Activated CD8-positive, alpha-beta T cell treated with anti-CD3 and anti-CD28 coated beads for 36 hours (primary cell): ENCODE results near the gene GADD45B. TPM values are rescaled to one million over a fixed set of nuclear protein-coding genes. Genes with fewer than 3 reads are reported as not detected.

Experiments used
- ATAC-seq: fragments of 200-7000 bp; cut with Tn5 transposase; one replicate; pipeline ENCODE4 v1.10.0; 2021; ENCODE audit warnings: mild to moderate bottlenecking, moderate library complexity
- CTCF ChIA-PET: fragments of 350-600 bp; sonication (Branson Sonifier 250); formaldehyde crosslinking; loops from one replicate; lab custom pipeline; 2021; ENCODE audit warnings: antibody characterized with exemption; lab: Charles Lee
- POLR2A ChIA-PET: fragments of 350-600 bp; sonication (Branson Sonifier 250); formaldehyde crosslinking; loops from one replicate; lab custom pipeline; 2021; ENCODE audit warnings: antibody characterized with exemption; lab: Charles Lee
- DNase-seq: peaks from one replicate; pipeline ENCODE4 v3.0.0-alpha.2; 2020
- H3K27ac Mint-ChIP-seq: one replicate; pipeline ENCODE4 v1.8.0; 2021; ENCODE audit warnings: mild to moderate bottlenecking, mixed read lengths
- H3K27me3 Mint-ChIP-seq: one replicate; pipeline ENCODE4 v1.8.0; 2021; ENCODE audit warnings: mixed read lengths
- H3K36me3 Mint-ChIP-seq: one replicate; pipeline ENCODE4 v1.8.0; 2021; ENCODE audit warnings: low read depth, mixed read lengths
- H3K4me1 Mint-ChIP-seq: one replicate; pipeline ENCODE4 v1.8.0; 2021; ENCODE audit warnings: low read depth, mixed read lengths
- H3K4me3 Mint-ChIP-seq: one replicate; pipeline ENCODE4 v1.8.0; 2021; ENCODE audit warnings: mild to moderate bottlenecking, moderate library complexity, mixed read lengths
- H3K9me3 Mint-ChIP-seq: one replicate; pipeline ENCODE4 v1.8.0; 2021; ENCODE audit warnings: mixed read lengths
- intact Hi-C: fragments of 100-400 bp; cut with micrococcal nuclease; formaldehyde crosslinking; loops from one replicate; pipeline ENCODE4 v1.10.0; 2022
- total RNA-seq, 2 experiments: library from RNA; stranded (reverse); gene quantifications; one replicate each; pipeline ENCODE4 v1.2.3, GENCODE V29; 2021
- TF ChIP-seq, protein P1 (sequence below): fragments of 200-600 bp; IDR thresholded peaks from one replicate; pipeline ENCODE4 v1.8.0; 2022; ENCODE audit warnings: antibody characterized with exemption, mild to moderate bottlenecking

GADD45B gene
- total RNA-seq, 2 experiments from 2014 or later, result 98.3 to 102 TPM

DNA sequence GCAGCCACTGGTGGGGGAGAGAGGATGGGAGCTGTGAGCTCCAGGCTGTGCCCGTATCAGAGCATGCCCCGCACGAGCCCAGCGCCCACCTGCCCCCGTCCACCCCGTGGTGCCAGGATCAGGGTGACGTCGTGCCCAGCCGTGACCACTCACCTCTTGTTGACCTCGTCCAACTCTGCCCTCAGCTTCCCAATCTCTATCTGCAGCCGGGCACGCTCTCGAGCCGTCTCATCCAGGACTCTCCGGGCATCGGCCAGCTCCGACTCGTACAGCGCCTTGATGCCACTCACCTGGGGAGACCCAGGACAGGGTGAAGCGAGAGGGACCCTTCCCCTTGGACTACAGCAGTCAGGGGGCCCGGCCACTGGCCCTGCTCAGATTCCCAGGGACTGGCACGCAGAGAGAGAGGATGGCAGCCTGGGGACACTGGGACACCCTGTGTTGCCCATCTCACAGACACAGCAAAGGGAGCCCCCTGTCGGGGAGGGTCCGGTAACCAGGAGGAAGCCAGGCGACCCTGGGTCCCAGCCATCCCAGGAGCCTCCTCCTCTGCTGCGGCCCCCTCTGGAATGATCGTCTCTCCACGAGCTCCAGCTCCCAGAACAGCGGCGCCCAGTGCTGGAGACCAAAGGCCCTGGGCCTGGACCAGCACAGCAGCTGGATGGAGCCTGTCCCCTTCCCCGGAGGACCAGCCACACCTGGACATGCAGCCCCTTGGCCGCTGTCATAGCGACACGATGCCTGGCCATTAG is 31.5 kb upstream of the GADD45B start:
- H3K36me3 Mint-ChIP-seq, result peaks cover 23% of the 10 kb centered on the region
- H3K27ac Mint-ChIP-seq, result no peak overlapping the region
- H3K9me3 Mint-ChIP-seq, result no peaks in the 10 kb centered on the region
- CTCF ChIA-PET, result interaction anchor here (0.9 kb wide), 1 partner anchor 193 kb away, joined by 3 read pairs; no protein-coding TSS in a partner anchor
- DNase-seq (no peak), ATAC-seq (no peak)
- H3K4me3 Mint-ChIP-seq, result no peak overlapping the region
- H3K4me1 Mint-ChIP-seq, result peaks cover 19% of the 10 kb centered on the region
- POLR2A ChIA-PET, result interaction anchor here (1.2 to 1.7 kb wide), 3 partner anchors 9 to 13 kb away, joined by 3 to 4 read pairs (median 3); no protein-coding TSS in a partner anchor
- TF ChIP-seq, protein P1, sequence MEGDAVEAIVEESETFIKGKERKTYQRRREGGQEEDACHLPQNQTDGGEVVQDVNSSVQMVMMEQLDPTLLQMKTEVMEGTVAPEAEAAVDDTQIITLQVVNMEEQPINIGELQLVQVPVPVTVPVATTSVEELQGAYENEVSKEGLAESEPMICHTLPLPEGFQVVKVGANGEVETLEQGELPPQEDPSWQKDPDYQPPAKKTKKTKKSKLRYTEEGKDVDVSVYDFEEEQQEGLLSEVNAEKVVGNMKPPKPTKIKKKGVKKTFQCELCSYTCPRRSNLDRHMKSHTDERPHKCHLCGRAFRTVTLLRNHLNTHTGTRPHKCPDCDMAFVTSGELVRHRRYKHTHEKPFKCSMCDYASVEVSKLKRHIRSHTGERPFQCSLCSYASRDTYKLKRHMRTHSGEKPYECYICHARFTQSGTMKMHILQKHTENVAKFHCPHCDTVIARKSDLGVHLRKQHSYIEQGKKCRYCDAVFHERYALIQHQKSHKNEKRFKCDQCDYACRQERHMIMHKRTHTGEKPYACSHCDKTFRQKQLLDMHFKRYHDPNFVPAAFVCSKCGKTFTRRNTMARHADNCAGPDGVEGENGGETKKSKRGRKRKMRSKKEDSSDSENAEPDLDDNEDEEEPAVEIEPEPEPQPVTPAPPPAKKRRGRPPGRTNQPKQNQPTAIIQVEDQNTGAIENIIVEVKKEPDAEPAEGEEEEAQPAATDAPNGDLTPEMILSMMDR, result no peak
- intact Hi-C loops, result no loop called here
- no peaks in the 10 kb centered on the region for H3K27me3 Mint-ChIP-seq

DNA sequence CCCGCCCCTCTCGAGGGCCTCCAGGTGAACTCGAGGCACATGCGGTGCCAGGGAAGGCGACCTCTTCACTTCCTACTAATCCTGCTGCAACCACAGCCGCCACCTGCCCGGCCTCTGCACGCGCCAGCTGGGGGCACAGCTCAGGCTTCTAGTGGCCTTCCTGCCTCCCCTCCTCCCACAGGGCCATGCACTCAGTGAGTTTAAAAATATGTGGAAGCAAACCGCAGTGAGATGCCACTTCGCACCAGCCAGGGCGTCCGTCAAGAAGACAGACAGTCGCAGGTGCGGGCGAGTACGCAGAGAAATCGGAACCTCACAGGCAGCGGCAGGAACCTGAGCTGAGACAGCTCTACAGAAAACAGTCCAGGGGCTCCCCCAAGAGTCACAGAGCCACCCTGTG is 29.5 kb upstream of the GADD45B start:
- intact Hi-C loops, result no loop called here
- ATAC-seq, result peak; percentile 77
- peak; percentile 70 for DNase-seq
- CTCF ChIA-PET, result no interaction called here
- TF ChIP-seq, protein P1, result no peak
- peaks cover 26% of the 10 kb centered on the region for H3K4me1 Mint-ChIP-seq
- H3K9me3 Mint-ChIP-seq, result no peaks in the 10 kb centered on the region
- peak overlapping the region; percentile 35 for H3K27ac Mint-ChIP-seq
- POLR2A ChIA-PET, result interaction anchor here (0.7 to 1.4 kb wide), 5 partner anchors 10 to 153 kb away, joined by 3 to 5 read pairs (median 3); partner anchors contain the start of gene TIMM13
- peaks cover 24% of the 10 kb centered on the region for H3K36me3 Mint-ChIP-seq
- peak overlapping the region; percentile 52 for H3K4me3 Mint-ChIP-seq
- H3K27me3 Mint-ChIP-seq, result no peaks in the 10 kb centered on the region

DNA sequence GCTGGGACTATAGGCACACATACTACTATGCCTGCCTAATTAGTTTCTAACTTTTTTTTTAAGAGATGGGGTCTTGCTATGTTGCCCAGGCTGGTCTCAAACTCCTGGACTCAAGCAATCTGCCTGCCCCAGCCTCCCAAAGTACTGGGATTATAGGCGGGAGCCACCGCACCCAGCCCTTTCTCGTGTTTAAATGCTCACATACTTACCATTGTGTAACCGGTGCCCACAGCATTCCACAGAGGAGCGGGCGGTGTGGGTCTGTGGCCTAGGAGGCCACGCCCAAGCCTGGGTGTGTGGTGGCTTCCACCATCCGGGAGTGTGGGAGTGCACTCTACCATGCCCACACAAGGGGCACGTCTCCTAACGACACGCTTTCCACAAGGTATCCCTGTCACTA is 26.9 kb upstream of the GADD45B start:
- Mint-ChIP-seq H3K27me3 (no peaks in the 10 kb centered on the region), H3K4me1 (peaks cover 31% of the 10 kb centered on the region), H3K36me3 (peaks cover 19% of the 10 kb centered on the region), H3K4me3 (no peak overlapping the region), H3K27ac (no peak overlapping the region), H3K9me3 (no peaks in the 10 kb centered on the region)
- ChIA-PET POLR2A (interaction anchor here (0.5 kb wide), 1 partner anchor 37 kb away, joined by 3 read pairs; no protein-coding TSS in a partner anchor), CTCF (no interaction called here)
- no peak for DNase-seq
- ATAC-seq, result no peak
- TF ChIP-seq, protein P1, result no peak
- intact Hi-C loops, result no loop called here

DNA sequence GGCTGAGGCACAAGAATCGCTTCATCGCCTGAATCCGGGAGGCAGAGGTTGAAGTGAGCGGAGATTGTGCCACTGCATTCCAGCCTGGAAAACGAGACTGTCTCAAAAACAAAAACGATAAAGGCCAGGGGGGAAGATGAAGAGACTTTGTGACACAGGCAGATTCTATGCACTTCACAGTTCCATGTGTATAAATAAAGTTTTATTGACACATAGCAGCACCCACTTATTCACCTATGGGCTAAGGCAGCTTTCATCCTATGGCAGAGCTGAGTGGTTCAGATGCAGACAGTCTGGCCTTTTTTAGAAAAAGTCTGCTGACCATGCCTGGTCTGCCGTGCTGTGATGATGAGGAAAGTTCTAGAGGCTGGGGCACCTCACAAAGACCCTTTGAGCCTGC is 24.8 kb upstream of the GADD45B start:
- CTCF ChIA-PET, result no interaction called here
- no peaks in the 10 kb centered on the region for H3K27me3 Mint-ChIP-seq
- H3K4me3 Mint-ChIP-seq, result no peak overlapping the region
- POLR2A ChIA-PET, result interaction anchor here (0.5 to 1.4 kb wide), 2 partner anchors 10 to 41 kb away, joined by 3 read pairs; no protein-coding TSS in a partner anchor
- intact Hi-C loops, result no loop called here
- H3K9me3 Mint-ChIP-seq, result no peaks in the 10 kb centered on the region
- no peak for ATAC-seq
- H3K36me3 Mint-ChIP-seq, result peaks cover 18% of the 10 kb centered on the region
- DNase-seq, result no peak
- peaks cover 42% of the 10 kb centered on the region for H3K4me1 Mint-ChIP-seq
- no peak overlapping the region for H3K27ac Mint-ChIP-seq
- TF ChIP-seq, protein P1, result no peak

DNA sequence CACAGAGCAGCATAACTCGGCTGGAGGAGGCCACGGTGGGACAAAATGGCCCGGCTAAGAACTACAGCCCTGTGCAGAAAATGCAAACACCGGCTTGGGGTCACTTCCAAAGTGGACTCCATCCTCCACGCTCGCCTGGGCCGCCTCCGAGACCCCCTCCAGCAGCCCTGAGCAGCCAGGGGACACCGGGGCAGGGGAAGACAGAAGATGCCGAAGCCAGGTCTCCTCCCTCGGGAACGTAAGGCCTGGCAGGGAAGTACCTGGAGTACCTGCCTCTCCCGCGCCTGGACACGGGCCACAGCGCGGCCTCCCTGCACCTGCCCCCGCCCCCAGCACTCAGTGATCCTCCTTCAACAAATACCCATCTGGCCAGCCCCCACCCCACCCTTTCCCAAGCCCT is 24.2 kb upstream of the GADD45B start:
- ATAC-seq (no peak), DNase-seq (no peak)
- POLR2A ChIA-PET, result interaction anchor here (0.5 kb wide), 1 partner anchor 42 kb away, joined by 3 read pairs; no protein-coding TSS in a partner anchor
- Mint-ChIP-seq H3K27ac (no peak overlapping the region), H3K4me3 (no peak overlapping the region), H3K36me3 (peaks cover 18% of the 10 kb centered on the region), H3K9me3 (no peaks in the 10 kb centered on the region), H3K27me3 (no peaks in the 10 kb centered on the region), H3K4me1 (peaks cover 37% of the 10 kb centered on the region)
- TF ChIP-seq, protein P1, result no peak
- intact Hi-C loops, result no loop called here
- CTCF ChIA-PET, result no interaction called here
